ENCODE measurements around the gene PRKD1.

PRKD1 gene

DNA sequence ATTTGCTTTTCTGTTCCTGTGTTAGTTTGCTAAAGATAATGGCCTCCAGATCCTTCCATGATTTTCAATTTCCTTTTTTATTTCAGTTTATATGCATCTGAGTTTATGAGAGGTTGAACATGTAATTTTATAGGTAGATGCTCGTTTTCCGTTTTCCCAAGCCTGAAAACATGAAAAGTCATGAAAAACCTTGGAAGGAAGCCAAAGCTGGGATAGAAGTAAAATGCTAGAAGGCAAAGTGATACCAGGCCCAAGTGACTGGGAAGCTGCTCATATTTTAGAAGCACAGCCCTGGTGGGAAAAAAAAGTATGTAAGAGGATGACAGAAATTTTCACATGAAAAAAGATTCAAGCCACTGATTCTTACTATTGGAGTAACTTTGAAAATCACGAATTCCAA lies 290.8 kb downstream of the PRKD1 start:
- DNase-seq (ENCODE audit: insufficient read length, low spot score) (no peak), FAIRE-seq (no peak)
- TF ChIP-seq POU2F2 (IDR thresholded peaks at IDR 0.05; ENCODE audit: low read depth, low read length) (no peak), PAX5 (IDR thresholded peaks at IDR 0.05; ENCODE audit: insufficient read depth, low read length, severe bottlenecking) (no peak), POLR2A (IDR thresholded peaks at IDR 0.05; ENCODE audit: low read depth, low read length) (no peak)

DNA sequence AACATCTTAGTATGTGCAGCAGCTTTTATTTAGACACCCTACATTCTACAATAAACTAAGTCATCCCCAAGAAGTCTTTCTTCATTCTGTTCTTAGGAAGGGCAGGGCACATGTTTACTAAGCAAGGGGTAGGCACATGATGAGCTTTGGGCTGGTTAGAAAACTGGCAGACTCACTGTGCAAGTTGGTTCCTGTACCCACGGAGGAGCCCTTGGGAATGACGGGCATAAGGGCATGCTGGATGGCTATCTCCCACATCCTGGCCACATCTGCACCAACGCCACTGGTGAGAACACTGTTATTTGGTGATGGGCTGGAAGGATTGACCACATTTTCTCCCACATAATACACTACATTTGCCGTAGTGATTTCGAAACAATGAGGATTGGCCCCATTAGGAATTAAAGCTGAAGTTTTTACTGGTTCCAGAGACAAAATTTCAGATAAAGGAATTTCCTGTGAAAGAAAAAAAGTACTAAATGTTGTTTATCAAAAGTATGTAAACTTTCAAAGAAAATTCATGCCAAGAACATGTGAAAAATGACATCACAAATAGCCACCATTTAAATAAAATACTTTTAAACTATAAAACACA lies 297.0 kb downstream of the PRKD1 start:
- FAIRE-seq = no peak

DNA sequence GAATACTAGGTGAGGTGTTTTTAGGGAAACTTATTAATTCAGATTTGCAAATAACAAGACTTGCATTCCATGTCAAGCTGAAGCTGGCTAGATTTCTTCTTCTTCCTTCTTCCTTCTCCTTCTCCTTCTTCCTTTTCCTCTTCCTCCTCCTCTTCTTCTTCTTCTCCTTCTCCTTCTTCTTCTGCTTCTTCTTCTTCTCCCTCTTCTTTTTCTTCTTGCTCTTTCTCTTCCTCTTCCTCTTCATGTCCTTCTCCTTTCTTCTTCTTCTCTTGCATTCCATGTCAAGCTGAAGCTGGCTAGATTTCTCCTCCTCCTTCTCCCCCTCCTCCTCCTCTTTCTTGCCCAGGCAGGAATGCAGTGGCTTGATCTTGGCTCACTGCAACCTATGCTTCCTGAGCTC lies 297.8 kb downstream of the PRKD1 start:
- DNase-seq (ENCODE audit: insufficient read length, low spot score) = no peak

More for the DNA sequence above, 297.0 kb downstream of the PRKD1 start:
- no peak for DNase-seq (ENCODE audit: insufficient read length, low spot score)
- TF ChIP-seq POLR2A (IDR thresholded peaks at IDR 0.05; ENCODE audit: low read depth, low read length) = no peak
- TF ChIP-seq POLR2AphosphoS5 (IDR thresholded peaks at IDR 0.05; ENCODE audit: low read depth, low read length) = no peak
- TF ChIP-seq SPI1 (IDR thresholded peaks at IDR 0.05; ENCODE audit: low read depth, low read length) = no peak
- TF ChIP-seq PAX5 (IDR thresholded peaks at IDR 0.05; ENCODE audit: insufficient read depth, low read length, severe bottlenecking) = no peak
- TF ChIP-seq TAF1 (IDR thresholded peaks at IDR 0.05; ENCODE audit: low read depth, low read length) = no peak
- TF ChIP-seq POU2F2 (IDR thresholded peaks at IDR 0.05; ENCODE audit: low read depth, low read length) = no peak

DNA sequence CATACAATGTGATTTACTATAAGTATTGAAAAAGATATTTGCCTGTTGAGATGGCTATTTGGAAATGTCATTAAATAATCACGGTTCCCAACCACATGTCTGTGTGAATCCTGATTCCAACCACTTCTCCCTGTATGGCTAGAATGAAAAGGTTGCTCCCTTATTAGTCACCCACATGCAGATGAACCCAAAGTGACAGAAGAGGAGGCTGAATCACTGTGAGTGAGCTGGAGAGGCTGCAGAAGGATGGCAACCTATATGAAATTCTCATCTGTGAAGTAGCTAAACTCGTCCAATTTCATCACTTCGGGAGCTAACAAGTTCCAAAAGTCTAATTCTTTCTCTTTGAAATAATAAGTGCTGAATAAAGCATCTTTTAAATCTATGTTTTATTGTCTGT lies 300.5 kb downstream of the PRKD1 start:
- no peak for DNase-seq (ENCODE audit: insufficient read length, low spot score)
- TF ChIP-seq TAF1 (IDR thresholded peaks at IDR 0.05; ENCODE audit: low read depth, low read length) (no peak), PAX5 (IDR thresholded peaks at IDR 0.05; ENCODE audit: insufficient read depth, low read length, severe bottlenecking) (no peak), SPI1 (IDR thresholded peaks at IDR 0.05; ENCODE audit: low read depth, low read length) (no peak), POLR2A (IDR thresholded peaks at IDR 0.05; ENCODE audit: low read depth, low read length) (no peak), POU2F2 (IDR thresholded peaks at IDR 0.05; ENCODE audit: low read depth, low read length) (no peak), POLR2AphosphoS5 (IDR thresholded peaks at IDR 0.05; ENCODE audit: low read depth, low read length) (no peak)
- no peak for FAIRE-seq

More for the DNA sequence above, 297.8 kb downstream of the PRKD1 start:
- FAIRE-seq = no peak
- TF ChIP-seq TAF1 (IDR thresholded peaks at IDR 0.05; ENCODE audit: low read depth, low read length) (no peak), POLR2A (IDR thresholded peaks at IDR 0.05; ENCODE audit: low read depth, low read length) (no peak), PAX5 (IDR thresholded peaks at IDR 0.05; ENCODE audit: insufficient read depth, low read length, severe bottlenecking) (no peak), POLR2AphosphoS5 (IDR thresholded peaks at IDR 0.05; ENCODE audit: low read depth, low read length) (no peak), POU2F2 (IDR thresholded peaks at IDR 0.05; ENCODE audit: low read depth, low read length) (no peak), SPI1 (IDR thresholded peaks at IDR 0.05; ENCODE audit: low read depth, low read length) (no peak)

DNA sequence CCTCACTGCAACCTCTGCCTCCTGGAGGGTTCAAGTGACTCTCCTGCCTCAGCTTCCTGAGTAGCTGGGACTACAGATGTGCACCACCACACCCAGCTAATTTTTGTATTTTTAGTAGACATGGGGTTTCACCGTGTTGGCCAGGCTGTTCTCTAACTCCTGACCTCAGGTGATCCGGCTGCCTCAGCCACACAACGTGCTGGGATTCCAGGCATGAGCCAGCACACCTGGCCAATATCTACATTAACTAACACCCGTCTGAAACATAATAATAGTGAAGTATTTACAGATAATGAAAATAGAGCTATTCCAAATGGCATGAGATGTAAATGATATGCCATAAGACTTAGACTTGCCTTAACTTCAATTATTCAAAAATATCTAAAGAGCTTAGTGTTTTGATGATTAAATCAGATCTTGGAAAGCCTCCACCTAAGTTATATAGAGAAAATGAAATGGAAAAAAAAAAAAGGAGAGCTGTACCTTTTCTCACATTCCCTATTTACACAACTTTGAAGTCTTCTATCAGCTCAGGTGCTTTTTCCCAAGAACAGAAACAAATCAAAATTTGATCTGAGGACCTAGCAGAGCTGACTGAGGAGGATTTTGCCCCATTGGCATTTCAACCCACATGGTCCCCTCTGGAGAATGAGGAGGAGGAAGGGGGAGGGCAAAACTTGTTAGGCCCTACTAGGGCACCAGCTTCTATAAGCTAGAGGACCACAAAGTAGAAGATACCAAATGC lies 309.2 kb downstream of the PRKD1 start:
- no peak for FAIRE-seq
- TF ChIP-seq TAF1 (IDR thresholded peaks at IDR 0.05; ENCODE audit: low read depth, low read length) = no peak
- DNase-seq (ENCODE audit: insufficient read length, low spot score) = no peak

DNA sequence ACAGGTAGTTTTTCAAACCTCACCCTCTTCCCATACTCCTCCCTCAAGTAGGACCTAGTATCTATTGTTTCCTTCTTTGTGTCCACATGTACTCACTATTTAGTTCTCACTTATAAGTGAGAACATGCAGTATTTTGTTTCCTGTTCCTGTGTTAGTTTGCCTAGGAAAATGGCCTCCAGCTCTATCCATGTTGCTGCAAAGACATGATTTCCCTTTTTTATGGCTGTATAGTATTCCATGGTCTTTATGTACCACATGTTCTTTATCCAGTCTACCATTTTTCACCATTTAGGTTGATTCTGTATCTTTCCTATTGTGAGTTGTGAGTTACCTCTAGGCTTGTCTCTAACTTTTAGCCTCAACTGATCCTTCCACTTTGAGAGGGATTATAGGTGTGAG lies 310.7 kb downstream of the PRKD1 start:
- no peak for DNase-seq (ENCODE audit: insufficient read length, low spot score)
- no peak for FAIRE-seq
- TF ChIP-seq SPI1 (IDR thresholded peaks at IDR 0.05; ENCODE audit: low read depth, low read length) = no peak
- no peak for TF ChIP-seq TAF1 (IDR thresholded peaks at IDR 0.05; ENCODE audit: low read depth, low read length)
- TF ChIP-seq POLR2AphosphoS5 (IDR thresholded peaks at IDR 0.05; ENCODE audit: low read depth, low read length) = no peak
- TF ChIP-seq PAX5 (IDR thresholded peaks at IDR 0.05; ENCODE audit: insufficient read depth, low read length, severe bottlenecking) = no peak
- no peak for TF ChIP-seq POLR2A (IDR thresholded peaks at IDR 0.05; ENCODE audit: low read depth, low read length)
- no peak for TF ChIP-seq POU2F2 (IDR thresholded peaks at IDR 0.05; ENCODE audit: low read depth, low read length)

DNA sequence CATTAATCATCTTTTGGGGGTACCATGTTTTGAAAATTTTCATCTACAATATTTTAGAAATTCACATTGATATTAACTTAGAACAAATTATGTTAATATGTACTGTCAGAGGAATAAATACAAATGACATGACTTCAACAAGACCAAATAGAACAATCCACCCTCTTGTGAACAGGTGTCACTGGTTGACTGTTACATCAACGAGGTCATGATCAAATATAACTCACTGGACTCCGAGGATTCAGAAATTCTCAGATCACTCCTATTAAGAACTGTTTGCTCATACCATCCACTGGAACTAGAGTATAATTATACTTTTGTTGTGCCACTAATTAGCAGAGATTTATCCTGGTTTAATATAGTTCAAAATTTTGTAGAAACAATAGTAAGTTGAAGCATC lies 318.8 kb downstream of the PRKD1 start:
- no peak for DNase-seq (ENCODE audit: insufficient read length, low spot score)
- FAIRE-seq = no peak
- TF ChIP-seq SPI1 (IDR thresholded peaks at IDR 0.05; ENCODE audit: low read depth, low read length) = no peak
- TF ChIP-seq POLR2AphosphoS5 (IDR thresholded peaks at IDR 0.05; ENCODE audit: low read depth, low read length) = no peak
- TF ChIP-seq PAX5 (IDR thresholded peaks at IDR 0.05; ENCODE audit: insufficient read depth, low read length, severe bottlenecking) = no peak
- TF ChIP-seq TAF1 (IDR thresholded peaks at IDR 0.05; ENCODE audit: low read depth, low read length) = no peak
- no peak for TF ChIP-seq POU2F2 (IDR thresholded peaks at IDR 0.05; ENCODE audit: low read depth, low read length)
- TF ChIP-seq POLR2A (IDR thresholded peaks at IDR 0.05; ENCODE audit: low read depth, low read length) = no peak

DNA sequence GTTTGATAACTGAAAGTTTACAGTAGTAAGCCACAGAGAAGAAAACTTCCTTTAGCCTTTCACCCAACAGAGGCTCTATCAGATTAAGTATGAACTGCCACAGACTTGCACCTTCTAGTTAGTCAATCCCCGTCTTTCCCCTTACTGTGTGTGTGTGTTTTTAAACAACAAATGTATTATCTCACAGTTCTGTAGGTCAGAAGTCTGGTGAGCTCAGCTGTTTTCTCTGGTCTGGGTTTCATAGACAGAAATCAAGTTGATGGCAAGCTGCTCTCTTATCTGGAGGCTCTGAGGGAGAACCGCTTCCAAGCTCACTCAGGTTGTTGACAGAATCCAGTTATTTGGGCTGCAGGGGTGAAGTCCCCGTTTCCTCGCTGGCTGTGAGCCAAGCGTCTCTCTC lies 320.5 kb downstream of the PRKD1 start:
- FAIRE-seq = no peak
- no peak for TF ChIP-seq SPI1 (IDR thresholded peaks at IDR 0.05; ENCODE audit: low read depth, low read length)
- TF ChIP-seq POLR2A (IDR thresholded peaks at IDR 0.05; ENCODE audit: low read depth, low read length) = no peak
- TF ChIP-seq PAX5 (IDR thresholded peaks at IDR 0.05; ENCODE audit: insufficient read depth, low read length, severe bottlenecking) = no peak
- no peak for TF ChIP-seq POU2F2 (IDR thresholded peaks at IDR 0.05; ENCODE audit: low read depth, low read length)
- TF ChIP-seq TAF1 (IDR thresholded peaks at IDR 0.05; ENCODE audit: low read depth, low read length) = no peak

DNA sequence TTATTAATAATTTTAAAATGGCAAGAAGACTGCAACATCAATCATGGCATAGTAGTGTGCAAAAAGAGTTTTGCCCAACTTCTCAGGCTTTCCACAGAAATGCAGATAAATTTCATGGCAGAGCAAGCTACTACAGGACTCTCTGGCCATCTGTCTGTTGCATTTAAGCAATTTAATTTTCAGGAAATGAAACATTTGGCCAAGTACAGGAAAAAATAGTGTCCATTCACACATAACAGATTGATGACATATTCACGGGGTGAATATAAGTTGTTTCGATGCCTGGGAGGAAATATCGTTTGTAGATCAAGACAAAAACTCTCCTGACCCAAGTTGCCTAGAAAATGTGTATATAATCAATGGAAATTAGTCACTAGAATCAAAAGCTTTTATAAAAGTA lies 324.0 kb downstream of the PRKD1 start:
- DNase-seq (ENCODE audit: insufficient read length, low spot score) (no peak), FAIRE-seq (no peak)
- TF ChIP-seq TAF1 (IDR thresholded peaks at IDR 0.05; ENCODE audit: low read depth, low read length) (no peak), POU2F2 (IDR thresholded peaks at IDR 0.05; ENCODE audit: low read depth, low read length) (no peak), POLR2A (IDR thresholded peaks at IDR 0.05; ENCODE audit: low read depth, low read length) (no peak), SPI1 (IDR thresholded peaks at IDR 0.05; ENCODE audit: low read depth, low read length) (no peak), PAX5 (IDR thresholded peaks at IDR 0.05; ENCODE audit: insufficient read depth, low read length, severe bottlenecking) (no peak), POLR2AphosphoS5 (IDR thresholded peaks at IDR 0.05; ENCODE audit: low read depth, low read length) (no peak)

More for the DNA sequence above, 320.5 kb downstream of the PRKD1 start:
- no peak for DNase-seq (ENCODE audit: insufficient read length, low spot score)

DNA sequence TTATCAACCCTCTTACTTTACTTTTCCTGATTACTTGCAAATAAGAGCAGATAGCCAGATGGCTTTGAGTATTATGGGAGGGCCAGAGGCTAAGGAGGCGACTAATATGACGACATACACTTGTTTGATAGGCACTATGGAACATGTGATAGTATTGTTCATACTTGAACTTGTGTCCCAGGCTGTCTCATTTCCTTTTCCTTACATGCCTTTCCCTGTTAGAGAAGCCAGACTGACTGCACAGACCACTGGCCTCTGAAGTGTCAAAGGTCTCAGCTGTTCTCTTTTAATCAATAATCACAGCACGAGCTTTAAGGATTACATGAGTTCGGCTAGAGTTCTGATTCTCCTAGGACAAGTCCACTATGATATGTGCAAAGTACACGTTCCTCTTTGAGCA lies 326.0 kb downstream of the PRKD1 start:
- FAIRE-seq (no peak), DNase-seq (ENCODE audit: insufficient read length, low spot score) (no peak)
- TF ChIP-seq TAF1 (IDR thresholded peaks at IDR 0.05; ENCODE audit: low read depth, low read length) (no peak), POLR2A (IDR thresholded peaks at IDR 0.05; ENCODE audit: low read depth, low read length) (no peak), POLR2AphosphoS5 (IDR thresholded peaks at IDR 0.05; ENCODE audit: low read depth, low read length) (no peak), PAX5 (IDR thresholded peaks at IDR 0.05; ENCODE audit: insufficient read depth, low read length, severe bottlenecking) (no peak), SPI1 (IDR thresholded peaks at IDR 0.05; ENCODE audit: low read depth, low read length) (no peak), POU2F2 (IDR thresholded peaks at IDR 0.05; ENCODE audit: low read depth, low read length) (no peak)
